Uterus (tissue), 4 donors: ENCODE measurements around the gene ABCC4. TPM values are rescaled to one million over a fixed set of nuclear protein-coding genes. Genes with fewer than 3 reads are reported as not detected.

Source experiments
- DNase-seq, 2 donors: peaks; one replicate each; pipeline ENCODE4 v3.0.0-alpha.2; 2019 to 2020
- H3K27ac ChIP-seq, 2 donors: fragments of 200-600 bp; sonication (generic); 1 replicate in 1 of 2; 2 replicates in 1 of 2; pipeline ENCODE4 v1.5.1; 2016 to 2018
- H3K27me3 ChIP-seq, 2 donors: fragments of 200-600 bp; sonication (generic); one replicate each; pipeline ENCODE4 v1.5.1; 2018 to 2019; ENCODE audit warnings: control low read depth in 1 of 2
- H3K36me3 ChIP-seq, 2 donors: fragments of 200-600 bp; sonication (generic); one replicate each; pipeline ENCODE4 v1.5.1; 2019; ENCODE audit warnings: control low read depth in 1 of 2
- H3K4me1 ChIP-seq, 2 donors: fragments of 200-600 bp; sonication (generic); one replicate each; pipeline ENCODE4 v1.5.1; 2018 to 2019; ENCODE audit warnings: control low read depth in 1 of 2
- H3K4me3 ChIP-seq, 2 donors: fragments of 200-600 bp; sonication (generic); 1 replicate in 1 of 2; 2 replicates in 1 of 2; pipeline ENCODE4 v1.5.1; 2018 to 2019; ENCODE audit warnings: mild to moderate bottlenecking in 1 of 2
- H3K9me3 ChIP-seq, 2 donors: fragments of 200-600 bp; sonication (generic); one replicate each; pipeline ENCODE4 v1.5.1; 2019; ENCODE audit warnings: control low read depth in 1 of 2
- POLR2A ChIP-seq, 2 donors: fragments of 450-650 bp; IDR thresholded peaks; one replicate each; pipeline ENCODE4 v1.6.1; 2016; ENCODE audit warnings: antibody characterized with exemption in 2 of 2, mild to moderate bottlenecking in 1 of 2, moderate library complexity in 1 of 2
- intact Hi-C: fragments of 100-400 bp; cut with DNase I; formaldehyde crosslinking; loops from one replicate; pipeline ENCODE4 v1.15.1; 2023; ENCODE audit warnings: low total_unique reads
- total RNA-seq, 4 donors: library from RNA; depleted of rRNA in 3 of 4; stranded (reverse); fragments of >200 nt in 3 of 4; gene quantifications; one replicate each; pipeline versions ENCODE4 v1.1.0 to v1.2.4, GENCODE V29; 2014 to 2023
- TF ChIP-seq, protein P1 (sequence below), 4 experiments: fragments of 200-600 bp in 2 of 4; fragments of 450-650 bp in 2 of 4; sonication (generic) in 2 of 4; IDR thresholded peaks; one replicate each; pipeline ENCODE4 v1.5.1; 2016 to 2019; ENCODE audit warnings: antibody characterized with exemption in 4 of 4, mild to moderate bottlenecking in 2 of 4, moderate library complexity in 1 of 4
- donor health status: DM: yes; HTN: yes; CAD: no.

ABCC4 gene
- total RNA-seq, 4 donors from 2014 or later: 13.8 to 37.7 (median 25.3) TPM

DNA sequence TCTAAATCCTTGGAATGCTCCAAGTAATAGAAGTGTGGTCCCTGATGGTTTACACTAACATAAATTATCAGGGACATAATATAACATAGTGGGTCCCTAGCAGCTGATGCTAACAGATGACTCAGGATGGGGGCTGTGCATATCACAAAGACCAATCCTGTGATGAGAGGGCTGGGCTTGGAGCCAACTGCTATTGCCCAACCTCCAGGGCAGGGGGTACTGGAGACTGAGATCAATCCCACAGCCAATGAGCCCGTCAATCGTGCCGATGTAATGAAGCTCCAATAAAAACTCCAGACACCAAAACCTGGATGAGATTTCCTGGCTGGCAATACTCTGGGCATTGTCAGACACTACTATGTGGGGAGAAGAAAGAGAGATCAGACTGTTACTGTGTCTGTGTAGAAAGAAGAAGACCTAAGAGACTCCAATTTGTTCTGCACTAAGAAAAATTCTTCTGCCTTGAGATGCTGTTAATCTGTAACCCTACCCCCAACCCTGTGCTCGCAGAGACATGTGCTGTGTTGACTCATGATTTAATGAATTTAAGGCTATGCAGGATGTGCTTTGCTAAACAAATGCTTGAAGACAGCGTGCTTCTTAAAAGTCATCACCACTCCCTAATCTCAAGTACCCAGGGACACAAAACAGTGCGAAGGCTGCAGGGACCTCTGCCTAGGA lies 33.4 kb downstream of the ABCC4 start:
- Histone ChIP-seq H3K4me3 (no peak overlapping the region), H3K27me3 (no peaks in the 10 kb centered on the region), H3K36me3 (no peaks in the 10 kb centered on the region), H3K27ac (no peak overlapping the region), H3K9me3 (no peaks in the 10 kb centered on the region), H3K4me1 (no peaks in the 10 kb centered on the region)
- intact Hi-C loops: no loop called here
- peak in 1 of 2 donors; percentile 17 for DNase-seq
- TF ChIP-seq, protein P1, sequence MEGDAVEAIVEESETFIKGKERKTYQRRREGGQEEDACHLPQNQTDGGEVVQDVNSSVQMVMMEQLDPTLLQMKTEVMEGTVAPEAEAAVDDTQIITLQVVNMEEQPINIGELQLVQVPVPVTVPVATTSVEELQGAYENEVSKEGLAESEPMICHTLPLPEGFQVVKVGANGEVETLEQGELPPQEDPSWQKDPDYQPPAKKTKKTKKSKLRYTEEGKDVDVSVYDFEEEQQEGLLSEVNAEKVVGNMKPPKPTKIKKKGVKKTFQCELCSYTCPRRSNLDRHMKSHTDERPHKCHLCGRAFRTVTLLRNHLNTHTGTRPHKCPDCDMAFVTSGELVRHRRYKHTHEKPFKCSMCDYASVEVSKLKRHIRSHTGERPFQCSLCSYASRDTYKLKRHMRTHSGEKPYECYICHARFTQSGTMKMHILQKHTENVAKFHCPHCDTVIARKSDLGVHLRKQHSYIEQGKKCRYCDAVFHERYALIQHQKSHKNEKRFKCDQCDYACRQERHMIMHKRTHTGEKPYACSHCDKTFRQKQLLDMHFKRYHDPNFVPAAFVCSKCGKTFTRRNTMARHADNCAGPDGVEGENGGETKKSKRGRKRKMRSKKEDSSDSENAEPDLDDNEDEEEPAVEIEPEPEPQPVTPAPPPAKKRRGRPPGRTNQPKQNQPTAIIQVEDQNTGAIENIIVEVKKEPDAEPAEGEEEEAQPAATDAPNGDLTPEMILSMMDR (IDR thresholded peaks at IDR 0.05): no peak

DNA sequence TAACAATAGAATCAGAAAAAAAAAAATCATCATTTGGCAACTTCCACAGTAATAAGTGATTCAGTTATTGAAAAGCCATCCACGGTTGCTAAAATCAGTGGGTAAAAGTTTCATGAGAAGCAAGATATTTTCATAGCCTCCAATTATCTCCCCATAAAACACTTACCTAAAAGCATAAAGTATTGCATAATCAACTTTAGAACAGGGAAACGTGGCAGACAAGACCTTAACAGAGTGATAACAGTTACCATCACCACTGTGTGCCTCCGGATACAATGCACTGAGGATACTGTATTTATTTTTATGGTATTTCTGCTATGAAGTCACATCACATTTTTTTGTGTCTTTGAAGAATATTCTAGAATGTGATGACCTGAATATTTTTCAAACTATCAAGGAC lies 37.0 kb downstream of the ABCC4 start:
- Histone ChIP-seq H3K4me3 (no peak overlapping the region), H3K9me3 (no peaks in the 10 kb centered on the region), H3K27me3 (no peaks in the 10 kb centered on the region), H3K27ac (no peak overlapping the region), H3K4me1 (no peaks in the 10 kb centered on the region), H3K36me3 (no peaks in the 10 kb centered on the region)
- no peak for DNase-seq
- no peak for TF ChIP-seq POLR2A (IDR thresholded peaks at IDR 0.05)
- TF ChIP-seq, protein P1 (IDR thresholded peaks at IDR 0.05): no peak
- intact Hi-C loops: no loop called here

GRCh38 chr13:95262837-95263384 lies 38.3 kb downstream of the ABCC4 start:
- Histone ChIP-seq H3K4me1 (no peaks in the 10 kb centered on the region), H3K4me3 (no peak overlapping the region), H3K36me3 (no peaks in the 10 kb centered on the region), H3K27me3 (no peaks in the 10 kb centered on the region), H3K27ac (no peak overlapping the region), H3K9me3 (no peaks in the 10 kb centered on the region)
- no peak for TF ChIP-seq POLR2A (IDR thresholded peaks at IDR 0.05)
- TF ChIP-seq, protein P1 (IDR thresholded peaks at IDR 0.05): no peak
- intact Hi-C loops: no loop called here
- DNase-seq: no peak

DNA sequence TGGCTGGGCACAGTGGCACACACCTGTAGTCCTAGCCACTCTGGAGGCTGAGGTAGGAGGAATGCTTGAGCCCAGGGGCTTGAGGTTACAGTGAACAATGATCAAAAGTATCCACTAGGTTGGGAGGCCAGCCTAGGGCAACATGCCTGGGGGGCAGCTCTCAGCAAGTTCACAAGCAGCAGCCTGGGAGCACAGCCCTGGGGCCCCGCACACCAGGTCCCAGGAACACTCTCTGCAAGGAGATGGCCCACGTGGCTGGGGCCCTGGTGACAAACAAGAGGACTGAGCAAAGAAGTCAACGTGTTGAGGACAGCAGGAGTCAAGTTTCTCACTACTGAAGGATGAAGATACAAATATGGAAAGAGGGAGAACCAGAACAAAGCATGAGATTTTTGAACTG lies 39.3 kb downstream of the ABCC4 start:
- Histone ChIP-seq H3K9me3 (no peaks in the 10 kb centered on the region), H3K27me3 (no peaks in the 10 kb centered on the region), H3K36me3 (no peaks in the 10 kb centered on the region), H3K4me1 (no peaks in the 10 kb centered on the region), H3K27ac (no peak overlapping the region), H3K4me3 (no peak overlapping the region)
- no peak for DNase-seq
- intact Hi-C loops: no loop called here
- TF ChIP-seq, protein P1 (IDR thresholded peaks at IDR 0.05): no peak
- no peak for TF ChIP-seq POLR2A (IDR thresholded peaks at IDR 0.05)

GRCh38 chr13:95260031-95260525 lies 41.2 kb downstream of the ABCC4 start:
- Histone ChIP-seq H3K27ac (no peak overlapping the region), H3K9me3 (no peaks in the 10 kb centered on the region), H3K4me1 (no peaks in the 10 kb centered on the region), H3K4me3 (no peak overlapping the region), H3K36me3 (no peaks in the 10 kb centered on the region), H3K27me3 (no peaks in the 10 kb centered on the region)
- DNase-seq: no peak
- no peak for TF ChIP-seq POLR2A (IDR thresholded peaks at IDR 0.05)
- TF ChIP-seq, protein P1 (IDR thresholded peaks at IDR 0.05): no peak
- intact Hi-C loops: no loop called here
